Duodenal mucosa (tissue), 2 donors: ENCODE measurements around the gene CEP70.

Experiments
- H3K27ac ChIP-seq: one replicate; pipeline ENCODE4 v1.7.0; 2013; ENCODE audit warnings: low read depth, low read length
- H3K27me3 ChIP-seq, 2 donors: one replicate each; pipeline ENCODE4 v1.7.0; 2013; ENCODE audit warnings: low read length in 2 of 2, control low read depth in 1 of 2; ENCODE audit not compliant: insufficient read depth in 2 of 2, control insufficient read depth in 1 of 2
- H3K36me3 ChIP-seq, 2 donors: one replicate each; pipeline ENCODE4 v1.7.0; 2013; ENCODE audit warnings: low read length in 2 of 2, control low read depth in 1 of 2; ENCODE audit not compliant: insufficient read depth in 2 of 2, control insufficient read depth in 1 of 2
- H3K4me1 ChIP-seq, 2 donors: one replicate each; pipeline ENCODE4 v1.7.0; 2013; ENCODE audit warnings: low read length in 2 of 2, control low read depth in 1 of 2; ENCODE audit not compliant: insufficient read depth in 2 of 2, control insufficient read depth in 1 of 2
- H3K4me3 ChIP-seq, 2 donors: one replicate each; pipeline ENCODE4 v1.7.0; 2013; ENCODE audit warnings: low read length in 2 of 2, low read depth in 1 of 2
- H3K9ac ChIP-seq, 2 donors: one replicate each; pipeline ENCODE4 v1.7.0; 2013; ENCODE audit warnings: low read length in 2 of 2, low read depth in 1 of 2
- H3K9me3 ChIP-seq, 2 donors: one replicate each; pipeline ENCODE4 v1.7.0; 2013; ENCODE audit warnings: low read length in 2 of 2, control low read depth in 1 of 2; ENCODE audit not compliant: control insufficient read depth in 1 of 2

CEP70 gene

GRCh38 chr3:138445654-138446053 lies 148.4 kb downstream of the CEP70 start:
- Histone ChIP-seq H3K36me3 (no peaks in the 10 kb centered on the region), H3K9me3 (no peaks in the 10 kb centered on the region), H3K4me3 (no peak overlapping the region), H3K4me1 (no peaks in the 10 kb centered on the region), H3K9ac (no peak overlapping the region), H3K27ac (no peak overlapping the region), H3K27me3 (peaks cover 0 to under 1% of the 10 kb centered on the region in 2 donors)

- Histone ChIP-seq H3K4me3 (no peak overlapping the region), H3K36me3 (no peaks in the 10 kb centered on the region), H3K27me3 (peaks cover 0 to 2% of the 10 kb centered on the region in 2 donors), H3K4me1 (no peaks in the 10 kb centered on the region), H3K27ac (no peak overlapping the region), H3K9ac (no peak overlapping the region), H3K9me3 (no peaks in the 10 kb centered on the region)
Observed at GRCh38 chr3:138445236-138445635, 148.8 kb downstream of the CEP70 start.
